T-helper 2 cell treated with Interferon-gamma antibody and Interleukin-4, amounts not matched to agents 5 μg/mL and 100 μg/mL, for 36 hours (primary cell): ENCODE data around the gene FOXS1.

Experiments
- DNase-seq: peaks from one replicate; pipeline ENCODE4 v3.0.0; 2021; ENCODE audit warnings: low spot score
- H3K27ac Mint-ChIP-seq: one replicate; pipeline ENCODE4 v1.8.0; 2021; ENCODE audit warnings: mild to moderate bottlenecking, mixed read lengths
- H3K27me3 Mint-ChIP-seq: one replicate; pipeline ENCODE4 v1.8.0; 2021; ENCODE audit warnings: low read depth, mixed read lengths
- H3K36me3 Mint-ChIP-seq: one replicate; pipeline ENCODE4 v1.8.0; 2021; ENCODE audit warnings: low read depth, mixed read lengths
- H3K4me1 Mint-ChIP-seq: one replicate; pipeline ENCODE4 v1.8.0; 2021; ENCODE audit warnings: low read depth, mixed read lengths
- H3K4me3 Mint-ChIP-seq: one replicate; pipeline ENCODE4 v1.8.0; 2022; ENCODE audit warnings: mild to moderate bottlenecking, moderate library complexity, mixed read lengths
- H3K9me3 Mint-ChIP-seq: one replicate; pipeline ENCODE4 v1.8.0; 2021; ENCODE audit warnings: mixed read lengths

FOXS1 gene

GRCh38 chr20:31856516-31856915 is 11.1 kb upstream of the FOXS1 start:
- H3K4me1 Mint-ChIP-seq = no peaks in the 10 kb centered on the region
- H3K27me3 Mint-ChIP-seq = peaks cover 32% of the 10 kb centered on the region
- no peak overlapping the region for H3K27ac Mint-ChIP-seq
- no peaks in the 10 kb centered on the region for H3K9me3 Mint-ChIP-seq
- no peak for DNase-seq
- H3K36me3 Mint-ChIP-seq = no peaks in the 10 kb centered on the region
- no peak overlapping the region for H3K4me3 Mint-ChIP-seq

DNA sequence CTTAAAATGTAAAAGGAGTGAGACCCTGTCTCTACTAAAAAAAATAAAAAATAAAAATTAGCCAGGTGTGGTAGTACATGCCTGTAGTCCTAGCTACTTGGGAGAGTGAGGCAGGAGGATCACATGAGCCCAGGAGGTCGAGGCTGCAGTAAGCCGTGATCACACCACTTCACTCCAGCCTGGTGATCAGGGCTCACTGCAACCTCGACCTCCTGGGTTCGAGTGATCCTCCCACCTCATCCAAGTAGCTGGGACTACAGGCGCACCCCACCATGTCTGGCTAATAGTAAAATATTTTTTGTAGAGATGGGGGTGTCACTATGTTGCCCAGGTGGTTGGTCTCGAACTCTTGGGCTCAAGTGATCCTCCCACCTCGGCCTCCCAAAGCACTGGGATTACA is 8.1 kb upstream of the FOXS1 start:
- no peaks in the 10 kb centered on the region for H3K36me3 Mint-ChIP-seq
- no peak for DNase-seq
- no peaks in the 10 kb centered on the region for H3K4me1 Mint-ChIP-seq
- H3K9me3 Mint-ChIP-seq = no peaks in the 10 kb centered on the region
- no peak overlapping the region for H3K4me3 Mint-ChIP-seq
- peaks cover 21% of the 10 kb centered on the region for H3K27me3 Mint-ChIP-seq
- no peak overlapping the region for H3K27ac Mint-ChIP-seq

GRCh38 chr20:31851240-31851955 is 6.0 kb upstream of the FOXS1 start:
- H3K4me1 Mint-ChIP-seq = no peaks in the 10 kb centered on the region
- peaks cover 15% of the 10 kb centered on the region for H3K27me3 Mint-ChIP-seq
- H3K4me3 Mint-ChIP-seq = no peak overlapping the region
- H3K9me3 Mint-ChIP-seq = no peaks in the 10 kb centered on the region
- DNase-seq = no peak
- H3K27ac Mint-ChIP-seq = no peak overlapping the region
- H3K36me3 Mint-ChIP-seq = no peaks in the 10 kb centered on the region

DNA sequence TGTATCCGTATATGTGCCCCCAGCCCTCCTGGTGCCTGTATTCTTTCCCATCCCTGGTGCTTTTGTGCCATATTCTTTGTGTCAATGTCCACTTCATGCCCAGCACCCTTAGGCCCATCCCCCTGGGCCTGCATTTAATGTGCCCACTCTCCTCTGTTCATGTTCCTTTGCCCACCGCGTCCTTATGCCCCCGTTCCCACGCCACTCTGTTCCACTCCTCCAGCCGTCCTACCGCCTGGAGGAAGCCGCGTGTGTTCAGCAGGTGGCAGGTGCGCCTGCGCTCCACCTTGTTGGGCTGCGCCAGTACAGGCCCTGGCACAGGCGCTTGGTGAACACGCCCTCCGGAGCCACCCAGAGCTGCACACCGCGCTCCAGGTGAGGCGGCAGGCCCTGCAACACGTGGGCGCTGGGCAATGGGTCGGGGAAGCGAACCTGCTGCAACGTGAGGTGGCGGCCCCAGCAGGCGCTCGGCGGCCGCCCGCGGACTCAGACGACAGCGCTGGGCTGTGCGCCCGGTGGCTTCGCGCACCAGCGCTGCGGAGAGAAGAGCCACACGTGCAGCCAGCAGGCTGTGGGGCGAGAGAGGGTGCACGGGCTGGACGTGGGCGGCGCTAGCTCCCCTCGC is 4.0 kb upstream of the FOXS1 start:
- no peaks in the 10 kb centered on the region for H3K9me3 Mint-ChIP-seq
- DNase-seq = no peak
- H3K36me3 Mint-ChIP-seq = no peaks in the 10 kb centered on the region
- H3K4me1 Mint-ChIP-seq = no peaks in the 10 kb centered on the region
- H3K27ac Mint-ChIP-seq = no peak overlapping the region
- peaks cover 15% of the 10 kb centered on the region for H3K27me3 Mint-ChIP-seq
- H3K4me3 Mint-ChIP-seq = no peak overlapping the region

DNA sequence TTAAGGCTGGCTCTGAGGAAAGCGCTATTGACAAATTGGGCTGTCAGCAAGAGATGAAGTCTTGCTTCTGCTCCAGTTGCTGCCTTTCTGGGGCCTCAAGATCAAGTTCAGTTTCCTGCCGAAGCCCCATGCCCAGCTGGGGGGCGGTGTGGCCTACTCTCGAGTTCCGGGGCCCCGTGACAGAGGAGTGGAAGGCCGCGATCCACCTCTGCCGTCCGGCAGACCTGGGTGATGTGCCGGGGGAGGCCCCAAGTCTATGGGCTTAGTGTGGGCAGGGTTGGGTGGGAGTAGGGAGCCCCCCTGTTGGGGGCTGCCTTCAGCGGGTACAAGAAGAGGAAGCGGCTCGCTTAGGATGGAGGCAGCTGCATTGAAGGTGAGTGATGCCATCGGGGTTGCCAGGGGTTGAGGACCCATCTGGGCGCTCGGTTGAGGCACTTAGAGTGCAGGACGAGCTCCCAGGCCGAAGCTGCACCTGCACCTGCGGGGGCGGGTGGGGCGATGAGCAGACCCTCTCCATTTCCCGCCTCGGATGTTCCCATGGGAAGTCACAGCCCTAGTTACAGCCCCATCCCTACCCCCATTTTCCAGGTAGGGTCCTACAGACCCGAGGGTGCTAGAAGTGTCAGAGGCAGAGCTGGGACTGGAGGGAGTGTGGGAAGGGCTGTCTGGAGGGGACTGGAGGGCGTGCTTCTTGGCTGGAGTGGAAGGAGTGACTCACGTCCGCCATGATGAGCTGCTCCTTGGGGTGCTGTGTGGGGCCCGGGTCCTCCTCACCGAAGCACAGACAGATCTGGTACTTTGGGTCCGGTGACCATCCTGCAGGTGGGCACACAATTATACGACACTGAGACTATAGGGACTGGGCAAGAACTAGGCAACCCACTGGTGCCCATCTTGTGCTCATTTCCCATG is 2.9 kb upstream of the FOXS1 start:
- peaks cover 12% of the 10 kb centered on the region for H3K27me3 Mint-ChIP-seq

GRCh38 chr20:31846793-31847138 is 1.4 kb upstream of the FOXS1 start:
- Mint-ChIP-seq H3K36me3 (no peaks in the 10 kb centered on the region), H3K9me3 (no peaks in the 10 kb centered on the region), H3K4me1 (no peaks in the 10 kb centered on the region), H3K27me3 (peaks cover 12% of the 10 kb centered on the region), H3K27ac (no peak overlapping the region), H3K4me3 (no peak overlapping the region)
- DNase-seq = no peak

More for the DNA sequence above, 2.9 kb upstream of the FOXS1 start:
- Mint-ChIP-seq H3K4me1 (no peaks in the 10 kb centered on the region), H3K36me3 (no peaks in the 10 kb centered on the region), H3K27ac (no peak overlapping the region), H3K9me3 (no peaks in the 10 kb centered on the region), H3K4me3 (no peak overlapping the region)
- no peak for DNase-seq

DNA sequence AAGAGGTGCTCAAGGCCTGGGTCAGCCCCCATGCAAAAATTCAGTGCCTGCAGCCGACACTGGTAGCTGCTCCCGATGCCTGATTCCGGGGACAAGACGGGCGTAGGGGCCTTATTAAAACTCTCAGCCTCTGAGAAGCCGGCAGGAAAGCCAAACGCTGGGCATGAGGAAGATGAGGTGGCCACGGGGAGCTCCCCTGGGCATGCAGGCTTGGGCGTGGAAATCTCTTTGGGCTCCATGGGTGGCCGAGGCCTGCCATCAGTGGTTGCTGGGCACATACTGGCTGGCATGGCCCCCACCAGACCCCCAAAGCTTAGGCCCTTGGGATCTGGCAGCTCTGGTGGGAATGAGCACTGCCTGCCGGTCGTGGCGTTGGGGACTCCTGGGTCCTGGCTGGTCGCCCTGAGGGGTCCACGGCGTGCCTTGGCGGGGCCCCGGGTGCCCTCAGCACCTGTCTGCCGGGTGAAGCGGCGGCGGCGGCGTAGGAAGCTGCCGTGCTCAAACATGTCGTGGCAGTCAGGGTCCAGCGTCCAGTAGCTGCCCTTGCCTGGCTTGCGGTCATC is 586 bp downstream of the FOXS1 start:
- peaks cover 5% of the 10 kb centered on the region for H3K27me3 Mint-ChIP-seq
- H3K9me3 Mint-ChIP-seq = no peaks in the 10 kb centered on the region
- no peaks in the 10 kb centered on the region for H3K4me1 Mint-ChIP-seq
- no peaks in the 10 kb centered on the region for H3K36me3 Mint-ChIP-seq
- H3K4me3 Mint-ChIP-seq = no peak overlapping the region
- no peak for DNase-seq
- no peak overlapping the region for H3K27ac Mint-ChIP-seq

DNA sequence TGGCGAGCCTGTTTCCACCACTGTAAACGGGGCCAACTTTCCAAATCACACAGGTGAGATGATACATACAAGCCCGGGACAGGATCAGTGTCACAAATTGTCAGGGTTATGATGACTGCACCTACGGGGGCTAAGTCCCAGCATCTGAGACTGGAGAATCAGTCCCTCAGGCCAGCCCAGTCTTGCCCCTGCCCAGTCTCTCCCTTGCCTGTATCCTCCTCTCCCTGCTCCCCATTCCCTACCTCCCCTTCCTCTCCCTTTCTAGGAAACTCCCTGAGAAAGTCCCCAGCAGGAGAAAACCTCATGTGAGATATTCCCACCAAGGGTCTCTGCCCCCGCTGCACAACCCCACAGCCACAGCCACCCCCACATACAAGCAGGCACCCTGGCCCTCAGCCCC is 1.5 kb downstream of the FOXS1 start:
- H3K36me3 Mint-ChIP-seq = no peaks in the 10 kb centered on the region
- H3K9me3 Mint-ChIP-seq = no peaks in the 10 kb centered on the region
- no peaks in the 10 kb centered on the region for H3K4me1 Mint-ChIP-seq
- no peak overlapping the region for H3K4me3 Mint-ChIP-seq
- H3K27ac Mint-ChIP-seq = no peak overlapping the region
- H3K27me3 Mint-ChIP-seq = peaks cover under 1% of the 10 kb centered on the region
- DNase-seq = no peak

GRCh38 chr20:31843288-31843687 is 2.1 kb downstream of the FOXS1 start:
- no peak for DNase-seq
- Mint-ChIP-seq H3K27ac (no peak overlapping the region), H3K27me3 (no peaks in the 10 kb centered on the region), H3K36me3 (no peaks in the 10 kb centered on the region), H3K4me1 (no peaks in the 10 kb centered on the region), H3K9me3 (no peaks in the 10 kb centered on the region), H3K4me3 (no peak overlapping the region)

DNA sequence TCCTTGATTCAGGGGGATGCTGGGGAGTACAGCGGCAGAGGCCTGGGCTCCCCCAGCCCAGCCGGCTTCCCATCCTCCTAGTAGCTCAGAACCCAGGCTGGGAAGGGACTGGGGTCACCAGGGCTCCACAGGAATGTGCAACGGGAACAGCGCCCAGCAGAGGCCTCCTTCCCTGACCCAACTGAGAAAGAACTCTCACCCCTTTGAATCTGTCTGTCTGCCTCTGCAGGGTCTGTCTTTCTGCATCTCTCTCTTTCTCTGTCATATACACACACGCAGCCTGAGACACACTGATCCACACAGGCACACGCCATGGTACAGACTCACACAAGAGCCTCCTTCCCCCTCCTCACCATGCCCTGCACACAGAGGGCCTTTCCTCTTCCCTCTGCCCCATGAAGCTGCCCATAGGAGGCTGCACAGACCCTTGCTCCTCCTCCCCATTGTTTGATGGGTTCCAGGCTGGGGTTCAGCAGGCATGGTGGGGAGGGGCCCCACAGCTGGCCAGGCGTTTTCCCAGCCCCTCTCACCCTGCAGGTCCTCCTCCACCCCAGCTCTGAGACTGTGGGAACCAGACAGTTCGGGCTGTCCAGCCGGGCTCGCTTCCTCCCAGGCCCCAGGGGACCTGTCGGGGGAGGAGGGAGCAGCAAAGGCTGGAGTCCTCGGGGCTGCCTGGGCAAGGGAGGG is 2.8 kb downstream of the FOXS1 start:
- H3K27me3 Mint-ChIP-seq = no peaks in the 10 kb centered on the region
- no peaks in the 10 kb centered on the region for H3K9me3 Mint-ChIP-seq
- no peak overlapping the region for H3K27ac Mint-ChIP-seq
- no peak overlapping the region for H3K4me3 Mint-ChIP-seq
- H3K4me1 Mint-ChIP-seq = no peaks in the 10 kb centered on the region
- no peaks in the 10 kb centered on the region for H3K36me3 Mint-ChIP-seq
- DNase-seq = no peak

GRCh38 chr20:31841928-31842327 is 3.5 kb downstream of the FOXS1 start:
- Mint-ChIP-seq H3K36me3 (no peaks in the 10 kb centered on the region), H3K4me3 (no peak overlapping the region), H3K27ac (no peak overlapping the region), H3K9me3 (no peaks in the 10 kb centered on the region), H3K4me1 (no peaks in the 10 kb centered on the region), H3K27me3 (no peaks in the 10 kb centered on the region)
- no peak for DNase-seq

GRCh38 chr20:31840906-31841816 is 4.2 kb downstream of the FOXS1 start:
- no peak for DNase-seq
- Mint-ChIP-seq H3K27me3 (no peaks in the 10 kb centered on the region), H3K9me3 (no peaks in the 10 kb centered on the region), H3K27ac (no peak overlapping the region), H3K4me3 (no peak overlapping the region), H3K36me3 (no peaks in the 10 kb centered on the region), H3K4me1 (peaks cover 4% of the 10 kb centered on the region)
